Body of pancreas (tissue), 2 donors: ENCODE results near the gene OR5D16. TPM values are rescaled to one million over a fixed set of nuclear protein-coding genes. Genes with fewer than 3 reads are reported as not detected.

Experiments
- small RNA-seq: library from RNA; depleted of rRNA; stranded (forward); fragments of <200 nt; gene quantifications from one replicate; pipeline ENCODE3, GENCODE V24; 2016
- total RNA-seq, 2 donors: library from RNA; depleted of rRNA; stranded (reverse); fragments of >200 nt; gene quantifications; one replicate each; pipeline ENCODE4 v1.1.0, GENCODE V29; 2016

OR5D16 gene
- total RNA-seq, 2 donors from 2014 or later: not detected

Small RNAs within 50 kb of the gene (small RNA-seq; reads per million reads assigned to genes)
- not detected for gene AC036111.3

Other genes with a start within 250 kb of the OR5D16 start
- not detected for gene OR4C11, start 231.1 kb upstream of the OR5D16 start, total RNA-seq
- gene OR4P4, start 203.6 kb upstream of the OR5D16 start, total RNA-seq: not detected
- not detected for gene OR4S2, start 190.4 kb upstream of the OR5D16 start, total RNA-seq
- not detected for gene OR4C6, start 176.6 kb upstream of the OR5D16 start, total RNA-seq
- not detected for gene OR5D13, start 65.3 kb upstream of the OR5D16 start, total RNA-seq
- not detected for gene OR5D14, start 43.2 kb upstream of the OR5D16 start, total RNA-seq
- gene OR5L1, start 27.4 kb upstream of the OR5D16 start, total RNA-seq: not detected
- not detected for gene OR5D18, start 19.1 kb upstream of the OR5D16 start, total RNA-seq
- not detected for gene OR5L2, start 11.5 kb upstream of the OR5D16 start, total RNA-seq
- not detected for gene TRIM51, start 44.5 kb downstream of the OR5D16 start, total RNA-seq
- not detected for gene OR5W2, start 75.8 kb downstream of the OR5D16 start, total RNA-seq
- not detected for gene OR5I1, start 97.6 kb downstream of the OR5D16 start, total RNA-seq
- gene OR10AG1, start 131.2 kb downstream of the OR5D16 start, total RNA-seq: not detected
- gene OR5F1, start 155.9 kb downstream of the OR5D16 start, total RNA-seq: not detected
- gene OR5AS1, start 188.9 kb downstream of the OR5D16 start, total RNA-seq: not detected